Glutamatergic neuron (in vitro differentiated cells): ENCODE measurements around the gene LILRA6. TPM values are rescaled to one million over a fixed set of nuclear protein-coding genes. Genes with fewer than 3 reads are reported as not detected.
"Not testable (repeated sequence)": the region's sequence is repeated elsewhere in the genome, so short reads cannot be mapped to it uniquely, and the experiment has no call there.

Source experiments
- DNase-seq: peaks from one replicate; pipeline ENCODE4 v3.0.0; 2022
- H3K27ac Mint-ChIP-seq: one replicate; pipeline ENCODE4 v1.8.0; 2020; ENCODE audit warnings: mild to moderate bottlenecking, mixed read lengths, inconsistent platforms; ENCODE audit not compliant: unreplicated experiment
- H3K27me3 Mint-ChIP-seq: one replicate; pipeline ENCODE4 v1.8.0; 2020; ENCODE audit warnings: mild to moderate bottlenecking, moderate library complexity, mixed read lengths, inconsistent platforms; ENCODE audit not compliant: unreplicated experiment
- H3K36me3 Mint-ChIP-seq: one replicate; pipeline ENCODE4 v1.8.0; 2020; ENCODE audit warnings: mild to moderate bottlenecking, mixed read lengths, inconsistent platforms; ENCODE audit not compliant: unreplicated experiment
- H3K4me1 Mint-ChIP-seq: one replicate; pipeline ENCODE4 v1.8.0; 2020; ENCODE audit warnings: mild to moderate bottlenecking, low read depth, mixed read lengths, inconsistent platforms; ENCODE audit not compliant: unreplicated experiment
- H3K4me3 Mint-ChIP-seq: one replicate; pipeline ENCODE4 v1.8.0; 2020; ENCODE audit warnings: mild to moderate bottlenecking, mixed read lengths, inconsistent platforms; ENCODE audit not compliant: unreplicated experiment
- H3K9me3 Mint-ChIP-seq: one replicate; pipeline ENCODE4 v1.8.0; 2020; ENCODE audit warnings: mild to moderate bottlenecking, moderate library complexity, mixed read lengths, inconsistent platforms; ENCODE audit not compliant: unreplicated experiment
- CTCF ChIP-seq: fragments of 200-600 bp; sonication (generic); IDR thresholded peaks from one replicate; pipeline ENCODE4 v1.5.0; 2021; ENCODE audit not compliant: partially characterized antibody, unreplicated experiment
- total RNA-seq: library from RNA; stranded (reverse); fragmentation: NEBNext Ultra II Directional; extraction: Animal tissue kit (Norgen Biotek cat#: 25700); gene quantifications from one replicate; pipeline ENCODE4 v1.2.1, GENCODE V29; 2021; ENCODE audit not compliant: unreplicated experiment

Gene LILRA6
- total RNA-seq, 1 donor from 2014 or later, result not detected

- Mint-ChIP-seq H3K27ac (no peak within 1 kb of the TSS), H3K27me3 (peaks cover 6% of the 10 kb centered on the region), H3K36me3 (peaks cover 5% of the 10 kb centered on the region), H3K4me1 (peaks cover 6% of the 10 kb centered on the region), H3K4me3 (peak within 1 kb of the TSS; percentile 3), H3K9me3 (peaks cover 17% of the 10 kb centered on the region)
- no peak for TF ChIP-seq CTCF
- no peak for DNase-seq
Measured at GRCh38 chr19:54281007-54281728, 38.6 kb upstream of the LILRA6 start, which contains the start of gene LILRB2. Gene LILRB2, minus strand, starts transcription at chr19:54281110. Its CDS starts 614 bp downstream, at chr19:54280496.

- not testable (repeated sequence) for H3K4me1 Mint-ChIP-seq, DNase-seq, H3K27me3 Mint-ChIP-seq, H3K27ac Mint-ChIP-seq, H3K36me3 Mint-ChIP-seq
- peaks cover 17% of the 10 kb centered on the region for H3K9me3 Mint-ChIP-seq
- peak overlapping the region; percentile 3 for H3K4me3 Mint-ChIP-seq
Measured at GRCh38 chr19:54280441-54280840, 37.9 kb upstream of the LILRA6 start.

GRCh38 chr19:54280025-54280424, 37.4 kb upstream of the LILRA6 start:
- H3K27ac Mint-ChIP-seq, H3K27me3 Mint-ChIP-seq, H3K4me3 Mint-ChIP-seq, H3K4me1 Mint-ChIP-seq, DNase-seq, H3K36me3 Mint-ChIP-seq: not testable (repeated sequence)
- peaks cover 17% of the 10 kb centered on the region for H3K9me3 Mint-ChIP-seq

- TF ChIP-seq CTCF, result no peak
- no peak overlapping the region for H3K27ac Mint-ChIP-seq
- no peak for DNase-seq
- peaks cover 12% of the 10 kb centered on the region for H3K9me3 Mint-ChIP-seq
- peaks cover 7% of the 10 kb centered on the region for H3K4me1 Mint-ChIP-seq
- no peaks in the 10 kb centered on the region for H3K27me3 Mint-ChIP-seq
- H3K4me3 Mint-ChIP-seq, result no peak overlapping the region
- H3K36me3 Mint-ChIP-seq, result peaks cover 5% of the 10 kb centered on the region
Measured at GRCh38 chr19:54279406-54279962, 36.9 kb upstream of the LILRA6 start.

- not testable (repeated sequence) for H3K36me3 Mint-ChIP-seq, H3K4me3 Mint-ChIP-seq, H3K27ac Mint-ChIP-seq, H3K27me3 Mint-ChIP-seq, DNase-seq
- Mint-ChIP-seq H3K4me1 (peaks cover 14% of the 10 kb centered on the region), H3K9me3 (peaks cover 11% of the 10 kb centered on the region)
Measured at GRCh38 chr19:54278571-54279195, 36.1 kb upstream of the LILRA6 start.

GRCh38 chr19:54278056-54278455, 35.5 kb upstream of the LILRA6 start:
- DNase-seq, H3K27ac Mint-ChIP-seq, H3K9me3 Mint-ChIP-seq, H3K27me3 Mint-ChIP-seq, H3K36me3 Mint-ChIP-seq, H3K4me3 Mint-ChIP-seq: not testable (repeated sequence)
- peaks cover 12% of the 10 kb centered on the region for H3K4me1 Mint-ChIP-seq

GRCh38 chr19:54277111-54277615, 34.6 kb upstream of the LILRA6 start:
- H3K27me3 Mint-ChIP-seq, H3K9me3 Mint-ChIP-seq, H3K36me3 Mint-ChIP-seq, DNase-seq, H3K4me3 Mint-ChIP-seq, H3K27ac Mint-ChIP-seq: not testable (repeated sequence)
- H3K4me1 Mint-ChIP-seq, result peaks cover 12% of the 10 kb centered on the region
